ENCODE data around the gene LRRC8C. TPM values are rescaled to one million over a fixed set of nuclear protein-coding genes. Genes with fewer than 3 reads are reported as not detected.

The LRRC8C gene
- total RNA-seq, 6 experiments from 2014 or later: 0.53 to 2.0 (median 1.2) TPM

GRCh38 chr1:89763649-89763986 lies 130.7 kb downstream of the LRRC8C start:
- H3K27ac ChIP-seq: no peak overlapping the region
- peak overlapping the region; percentile 26 to 46 (median 30) for H3K4me3 ChIP-seq
- peaks cover 0 to 17% (median 0%) of the 10 kb centered on the region in 4 donors for H3K4me1 ChIP-seq
- DNase-seq: no peak
- TF ChIP-seq POLR2A (IDR thresholded peaks at IDR 0.05): no peak
- no peak for TF ChIP-seq CTCF (IDR thresholded peaks at IDR 0.05)
- no peaks in the 10 kb centered on the region for H3K27me3 ChIP-seq
- WGBS (ENCODE audit: insufficient coverage, low coverage, low lambda C conversion rate, missing lambda C conversion rate): 26% methylated on average over 5 of the region's 5 CpGs
- H3K36me3 ChIP-seq: no peaks in the 10 kb centered on the region
- intact Hi-C loops (cut with DNase I): no loop called here
- H3K9me3 ChIP-seq: no peaks in the 10 kb centered on the region
- ATAC-seq: no peak

- intact Hi-C loops (cut with DNase I): no loop called here
- no peak overlapping the region for H3K27ac ChIP-seq
- peaks cover 0 to 17% (median 0%) of the 10 kb centered on the region in 4 donors for H3K4me1 ChIP-seq
- 70% methylated on average over 1 of the region's 1 CpG for WGBS (ENCODE audit: insufficient coverage, low coverage, low lambda C conversion rate, missing lambda C conversion rate)
- H3K4me3 ChIP-seq: no peak overlapping the region
- TF ChIP-seq POLR2A (IDR thresholded peaks at IDR 0.05): no peak
- no peak for TF ChIP-seq CTCF (IDR thresholded peaks at IDR 0.05)
- DNase-seq: no peak
- no peak for ATAC-seq
- no peaks in the 10 kb centered on the region for H3K9me3 ChIP-seq
- no peaks in the 10 kb centered on the region for H3K27me3 ChIP-seq
- H3K36me3 ChIP-seq: no peaks in the 10 kb centered on the region
Observed at GRCh38 chr1:89765774-89766173, 132.9 kb downstream of the LRRC8C start.

- Histone ChIP-seq H3K36me3 (no peaks in the 10 kb centered on the region), H3K9me3 (no peaks in the 10 kb centered on the region), H3K27me3 (no peaks in the 10 kb centered on the region), H3K27ac (no peak overlapping the region), H3K4me1 (peaks cover 0 to 8% (median 0%) of the 10 kb centered on the region in 4 donors), H3K4me3 (no peak overlapping the region)
- 100% methylated on average over 1 of the region's 1 CpG for WGBS (ENCODE audit: insufficient coverage, low coverage, low lambda C conversion rate, missing lambda C conversion rate)
- intact Hi-C loops (cut with DNase I): no loop called here
- DNase-seq: no peak
- TF ChIP-seq POLR2A (IDR thresholded peaks at IDR 0.05) (no peak), CTCF (IDR thresholded peaks at IDR 0.05) (no peak)
- no peak for ATAC-seq
Observed at GRCh38 chr1:89767618-89768017, 134.7 kb downstream of the LRRC8C start.

Small RNAs within 50 kb of the gene (small RNA-seq; reads per million reads assigned to genes)
- gene AC093423.1: 0 reads per million in 2 experiments

Other genes with a start within 250 kb of the LRRC8C start
- gene LRRC8B, start 108.3 kb upstream of the LRRC8C start, total RNA-seq: 10 to 100 TPM in 1 of 6 experiments, 1 to 10 TPM in 5; 1.8 to 11.3 (median 4.7) TPM
- gene LRRC8D, start 187.9 kb downstream of the LRRC8C start, total RNA-seq: 10 to 100 TPM; 11.5 to 22.1 (median 19.3) TPM

All from right lobe of liver (tissue), 6 donors.